Naive thymus-derived CD4-positive, alpha-beta T cell (primary cell): ENCODE measurements around the gene DNAH2. TPM values are rescaled to one million over a fixed set of nuclear protein-coding genes. Genes with fewer than 3 reads are reported as not detected.

Source experiments
- ATAC-seq: fragments of 150-1000 bp; cut with Tn5 transposase; 2 replicates; pipeline ENCODE4 v1.10.0; 2021; ENCODE audit warnings: mild to moderate bottlenecking, moderate library complexity
- CTCF ChIA-PET: fragments of 350-600 bp; sonication (Branson Sonifier 250); formaldehyde crosslinking; loops from one replicate; lab custom pipeline; 2021; ENCODE audit warnings: antibody characterized with exemption; lab: Charles Lee
- POLR2A ChIA-PET: fragments of 350-600 bp; sonication (Branson Sonifier 250); formaldehyde crosslinking; loops from one replicate; lab custom pipeline; 2021; ENCODE audit warnings: antibody characterized with exemption, inconsistent platforms; lab: Charles Lee
- DNase-seq, 9 donors: peaks; one replicate each; pipeline versions ENCODE4 v3.0.0 to v3.0.0-alpha.2; 2020 to 2022; ENCODE audit warnings: mixed read lengths in 1 of 9
- H3K27ac ChIP-seq: one replicate; pipeline ENCODE4 v1.7.0; 2013; ENCODE audit warnings: mild to moderate bottlenecking, low read depth, low read length, moderate library complexity
- H3K27me3 ChIP-seq, 2 donors: one replicate each; pipeline ENCODE4 v1.7.0; 2013; ENCODE audit warnings: low read length in 2 of 2, mild to moderate bottlenecking in 2 of 2, moderate library complexity in 2 of 2; ENCODE audit not compliant: control insufficient read depth in 2 of 2, insufficient read depth in 2 of 2
- H3K36me3 ChIP-seq, 3 experiments: 1 replicate in 2 of 3; 2 replicates in 1 of 3; pipeline ENCODE4 v1.7.0; 2013; ENCODE audit warnings: low read length in 3 of 3, mild to moderate bottlenecking in 3 of 3, moderate library complexity in 1 of 3; ENCODE audit not compliant: insufficient read depth in 3 of 3, control insufficient read depth in 2 of 3
- H3K4me1 ChIP-seq, 2 donors: one replicate each; pipeline ENCODE4 v1.7.0; 2013; ENCODE audit warnings: low read length in 2 of 2, mild to moderate bottlenecking in 2 of 2, moderate library complexity in 1 of 2; ENCODE audit not compliant: control insufficient read depth in 2 of 2, insufficient read depth in 2 of 2
- H3K4me3 ChIP-seq: 2 replicates; pipeline ENCODE4 v1.7.0; 2013; ENCODE audit warnings: mild to moderate bottlenecking, low read length
- H3K9me3 ChIP-seq, 3 experiments: 1 replicate in 2 of 3; 2 replicates in 1 of 3; pipeline ENCODE4 v1.7.0; 2013; ENCODE audit warnings: low read length in 3 of 3; ENCODE audit not compliant: control insufficient read depth in 2 of 3
- H3K27ac Mint-ChIP-seq, 9 donors: one replicate each; pipeline ENCODE4 v1.8.0; 2020 to 2022; ENCODE audit warnings: mixed read lengths in 9 of 9, mild to moderate bottlenecking in 8 of 9, moderate library complexity in 5 of 9, inconsistent platforms in 2 of 9
- H3K27me3 Mint-ChIP-seq, 5 donors: one replicate each; pipeline ENCODE4 v1.8.0; 2021 to 2022; ENCODE audit warnings: mixed read lengths in 5 of 5, mild to moderate bottlenecking in 1 of 5
- H3K36me3 Mint-ChIP-seq, 5 donors: one replicate each; pipeline ENCODE4 v1.8.0; 2020 to 2022; ENCODE audit warnings: mixed read lengths in 5 of 5, mild to moderate bottlenecking in 3 of 5, inconsistent platforms in 1 of 5
- H3K4me1 Mint-ChIP-seq, 7 donors: one replicate each; pipeline ENCODE4 v1.8.0; 2020 to 2022; ENCODE audit warnings: mixed read lengths in 7 of 7, mild to moderate bottlenecking in 3 of 7, inconsistent platforms in 1 of 7
- H3K4me3 Mint-ChIP-seq, 10 donors: one replicate each; pipeline ENCODE4 v1.8.0; 2020 to 2022; ENCODE audit warnings: mild to moderate bottlenecking in 10 of 10, mixed read lengths in 10 of 10, moderate library complexity in 6 of 10, inconsistent platforms in 2 of 10
- H3K9me3 Mint-ChIP-seq, 11 donors: one replicate each; pipeline ENCODE4 v1.8.0; 2020 to 2022; ENCODE audit warnings: mixed read lengths in 11 of 11, mild to moderate bottlenecking in 4 of 11, inconsistent platforms in 1 of 11, moderate library complexity in 1 of 11
- intact Hi-C, 2 donors: fragments of 100-400 bp; cut with micrococcal nuclease; formaldehyde crosslinking; loops; one replicate each; pipeline ENCODE4 v1.15.1; 2023
- polyA plus RNA-seq, 2 donors: library from polyadenylated mRNA; unstranded; fragments of 300-500 nt; fragmentation: Illumina TruSeq; gene quantifications; one replicate each; pipeline ENCODE4 v1.2.3, GENCODE V29; 2021
- total RNA-seq, 6 experiments: library from RNA in 5 of 6; stranded (reverse) in 5 of 6; gene quantifications; 1 replicate in 5 of 6; 2 replicates in 1 of 6; pipeline ENCODE4 v1.2.3 and lab custom pipeline; 2021 to 2026

Gene DNAH2
- total and polyA plus RNA-seq, 7 experiments from 2014 or later = 0.03 TPM; not detected in 6

DNA sequence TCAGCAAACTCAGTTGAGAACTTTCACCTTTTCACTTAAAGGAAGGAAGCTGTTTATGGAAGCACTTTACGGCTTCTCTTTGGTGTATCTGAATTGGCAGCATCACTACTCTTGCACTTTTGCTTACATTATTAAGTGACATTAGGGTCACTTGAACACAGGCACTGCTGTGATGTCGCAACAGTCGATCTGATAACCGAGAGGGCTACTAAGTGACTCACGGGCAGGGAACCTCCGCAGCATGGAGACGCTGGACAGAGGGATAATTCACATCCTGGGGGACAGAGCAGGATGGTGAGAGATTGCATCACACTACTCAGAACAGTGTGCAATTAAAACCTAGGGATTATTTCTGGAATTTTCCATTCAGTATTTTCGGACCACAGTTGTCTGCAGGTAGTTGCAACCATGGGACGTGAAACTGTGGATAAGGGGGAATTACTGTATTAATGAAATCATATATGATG is 56.5 kb downstream of the DNAH2 start:
- H3K27ac ChIP-seq = no peak overlapping the region
- no peak overlapping the region for H3K4me3 ChIP-seq
- Mint-ChIP-seq H3K4me3 (no peak overlapping the region), H3K27me3 (peaks cover 17 to 39% (median 23%) of the 10 kb centered on the region in 5 donors), H3K4me1 (peaks cover 0 to 5% (median 0%) of the 10 kb centered on the region in 7 donors), H3K9me3 (no peaks in the 10 kb centered on the region), H3K27ac (no peak overlapping the region), H3K36me3 (no peaks in the 10 kb centered on the region)
- H3K9me3 ChIP-seq = no peaks in the 10 kb centered on the region
- ChIA-PET CTCF (no interaction called here), POLR2A (no interaction called here)
- intact Hi-C loops = no loop called here
- H3K4me1 ChIP-seq = no peaks in the 10 kb centered on the region
- ATAC-seq (no peak), DNase-seq (no peak)
- no peaks in the 10 kb centered on the region for H3K27me3 ChIP-seq
- no peaks in the 10 kb centered on the region for H3K36me3 ChIP-seq

DNA sequence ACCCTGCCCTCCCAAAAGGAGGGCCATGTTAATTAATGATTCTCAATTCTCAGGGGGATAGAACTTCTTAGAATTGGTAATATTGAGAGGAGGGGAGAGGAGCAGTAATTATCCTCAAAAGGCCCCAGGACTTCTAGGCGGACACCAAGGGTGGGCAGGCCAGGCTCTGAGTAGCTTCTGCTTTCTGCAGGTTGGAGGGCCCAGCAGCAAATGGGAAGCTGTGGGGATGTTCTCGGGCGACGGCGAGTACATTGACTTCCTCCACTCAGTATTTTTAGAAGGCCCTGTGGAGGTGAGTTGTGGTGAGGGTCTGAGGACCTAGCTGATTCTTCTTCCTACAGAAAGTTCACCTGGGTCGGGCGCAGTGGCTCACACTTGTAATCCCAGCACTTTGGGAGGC is 57.5 kb downstream of the DNAH2 start:
- no peak overlapping the region for H3K27ac Mint-ChIP-seq
- Histone ChIP-seq H3K27me3 (peaks cover 0 to 3% of the 10 kb centered on the region in 2 donors), H3K9me3 (no peaks in the 10 kb centered on the region), H3K4me3 (no peak overlapping the region), H3K4me1 (no peaks in the 10 kb centered on the region), H3K27ac (no peak overlapping the region), H3K36me3 (no peaks in the 10 kb centered on the region)
- ATAC-seq (no peak), DNase-seq (no peak)
- intact Hi-C loops = no loop called here
- POLR2A ChIA-PET = no interaction called here
- H3K27me3 Mint-ChIP-seq = peaks cover 17 to 39% (median 23%) of the 10 kb centered on the region in 5 donors
- H3K36me3 Mint-ChIP-seq = no peaks in the 10 kb centered on the region
- H3K9me3 Mint-ChIP-seq = no peaks in the 10 kb centered on the region
- peaks cover 0 to 5% (median 0%) of the 10 kb centered on the region in 7 donors for H3K4me1 Mint-ChIP-seq
- H3K4me3 Mint-ChIP-seq = no peak overlapping the region
- CTCF ChIA-PET = no interaction called here

DNA sequence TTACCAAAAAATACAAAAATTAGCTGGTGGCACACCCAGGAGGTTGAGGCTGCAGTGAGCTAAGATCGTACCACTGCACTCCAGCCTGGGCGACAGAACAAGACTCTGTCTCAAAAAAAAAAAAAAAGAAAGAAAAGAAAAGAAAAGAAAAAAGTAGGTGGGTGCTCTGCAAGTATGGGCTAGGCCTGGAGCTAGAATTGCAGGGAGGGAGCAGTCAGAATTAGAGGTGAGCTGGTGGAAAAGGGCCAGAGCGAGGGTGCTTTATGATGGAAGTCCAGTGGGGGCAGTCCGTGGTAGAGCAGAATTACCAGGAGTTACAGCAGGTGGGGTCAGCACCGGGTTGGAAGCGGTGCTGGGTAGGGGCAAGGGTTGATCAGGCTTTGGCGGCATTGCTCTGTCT is 59.5 kb downstream of the DNAH2 start:
- Histone ChIP-seq H3K9me3 (no peaks in the 10 kb centered on the region), H3K4me3 (no peak overlapping the region), H3K27ac (no peak overlapping the region), H3K27me3 (peaks cover 0 to 3% of the 10 kb centered on the region in 2 donors), H3K4me1 (no peaks in the 10 kb centered on the region), H3K36me3 (no peaks in the 10 kb centered on the region)
- H3K9me3 Mint-ChIP-seq = no peaks in the 10 kb centered on the region
- ChIA-PET CTCF (no interaction called here), POLR2A (no interaction called here)
- H3K36me3 Mint-ChIP-seq = no peaks in the 10 kb centered on the region
- H3K27ac Mint-ChIP-seq = no peak overlapping the region
- peaks cover 14 to 28% (median 20%) of the 10 kb centered on the region in 5 donors for H3K27me3 Mint-ChIP-seq
- H3K4me3 Mint-ChIP-seq = no peak overlapping the region
- intact Hi-C loops = no loop called here
- H3K4me1 Mint-ChIP-seq = no peaks in the 10 kb centered on the region
- ATAC-seq (no peak), DNase-seq (no peak)

DNA sequence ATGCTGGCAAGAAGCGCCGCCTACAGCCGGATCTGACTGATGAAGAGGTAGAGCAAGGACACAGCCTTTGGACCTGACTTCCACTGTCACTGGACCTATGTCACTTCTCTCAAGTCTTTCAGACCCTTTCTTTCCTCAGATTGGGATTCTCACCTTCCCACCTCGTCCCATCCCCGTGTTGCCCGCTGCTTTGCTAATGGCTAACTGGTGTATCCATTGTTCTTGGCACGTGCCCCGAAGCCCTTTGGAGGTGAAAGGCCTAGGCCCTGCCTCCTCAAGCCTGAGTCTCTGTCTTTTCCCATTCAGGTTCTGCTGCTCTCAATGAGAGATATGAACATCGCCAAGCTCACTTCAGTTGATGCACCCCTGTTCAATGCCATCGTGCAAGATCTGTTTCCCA is 63.2 kb downstream of the DNAH2 start:
- intact Hi-C loops = no loop called here
- Mint-ChIP-seq H3K9me3 (no peaks in the 10 kb centered on the region), H3K4me3 (no peak overlapping the region), H3K36me3 (no peaks in the 10 kb centered on the region), H3K27me3 (peaks cover 0 to 14% (median 6%) of the 10 kb centered on the region in 5 donors), H3K4me1 (no peaks in the 10 kb centered on the region), H3K27ac (no peak overlapping the region)
- Histone ChIP-seq H3K36me3 (no peaks in the 10 kb centered on the region), H3K4me1 (no peaks in the 10 kb centered on the region), H3K4me3 (no peak overlapping the region), H3K27me3 (peaks cover 0 to 3% of the 10 kb centered on the region in 2 donors), H3K27ac (no peak overlapping the region), H3K9me3 (no peaks in the 10 kb centered on the region)
- DNase-seq (no peak), ATAC-seq (no peak)
- POLR2A ChIA-PET = no interaction called here
- CTCF ChIA-PET = no interaction called here

DNA sequence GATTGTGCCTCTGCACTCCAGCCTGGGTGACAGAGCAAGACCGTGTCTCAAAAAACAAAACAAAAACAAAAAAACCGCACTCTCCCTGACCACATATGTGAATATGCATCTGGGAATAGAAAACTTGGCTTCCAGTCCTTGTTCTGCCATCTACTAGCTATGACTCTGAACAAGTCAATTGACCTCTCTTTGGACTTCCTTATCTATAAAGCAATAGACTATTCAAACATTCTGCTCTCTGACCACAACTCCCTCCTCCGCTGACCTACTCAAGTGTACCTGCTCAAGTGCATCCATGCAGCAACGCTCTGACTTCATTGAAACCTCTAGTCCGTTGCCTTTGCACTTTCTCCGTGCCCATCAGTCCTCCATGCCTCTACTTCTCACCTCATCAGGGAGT is 63.9 kb downstream of the DNAH2 start:
- ChIA-PET CTCF (interaction anchor here (1.0 kb wide), 1 partner anchor 208 kb away, joined by 3 read pairs; no protein-coding TSS in a partner anchor), POLR2A (no interaction called here)
- Mint-ChIP-seq H3K27me3 (peaks cover 0 to 7% (median 5%) of the 10 kb centered on the region in 5 donors), H3K4me1 (no peaks in the 10 kb centered on the region), H3K4me3 (no peak overlapping the region), H3K9me3 (no peaks in the 10 kb centered on the region), H3K27ac (no peak overlapping the region), H3K36me3 (no peaks in the 10 kb centered on the region)
- H3K4me1 ChIP-seq = no peaks in the 10 kb centered on the region
- no peak overlapping the region for H3K4me3 ChIP-seq
- peaks cover 0 to 3% of the 10 kb centered on the region in 2 donors for H3K27me3 ChIP-seq
- H3K9me3 ChIP-seq = no peaks in the 10 kb centered on the region
- intact Hi-C loops = no loop called here
- no peaks in the 10 kb centered on the region for H3K36me3 ChIP-seq
- no peak overlapping the region for H3K27ac ChIP-seq
- DNase-seq = no peak
- ATAC-seq = no peak

DNA sequence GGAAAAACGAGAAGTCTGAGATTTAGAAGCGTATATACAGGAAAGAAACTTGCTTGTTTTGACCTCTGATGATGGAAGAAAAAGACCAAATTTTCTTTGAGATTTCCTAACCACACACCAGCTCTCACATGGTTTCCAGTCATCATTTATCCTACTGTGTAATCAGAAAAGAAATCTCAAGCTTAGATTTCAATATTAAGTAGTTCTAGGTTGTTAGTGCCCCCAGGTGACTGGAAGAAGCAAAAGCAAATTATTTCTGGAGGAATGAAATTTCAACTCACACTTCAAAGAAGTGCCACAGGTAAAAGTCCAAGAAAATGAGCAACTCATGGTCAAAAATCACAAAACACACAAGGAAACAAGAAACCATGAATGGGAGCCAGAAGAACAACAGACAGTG is 64.7 kb downstream of the DNAH2 start:
- H3K4me1 Mint-ChIP-seq = no peaks in the 10 kb centered on the region
- H3K4me3 ChIP-seq = no peak overlapping the region
- ChIA-PET POLR2A (interaction anchor here (0.6 kb wide), 1 partner anchor 113 kb away, joined by 3 read pairs; no protein-coding TSS in a partner anchor), CTCF (interaction anchor here (1.0 kb wide), 1 partner anchor 208 kb away, joined by 3 read pairs; no protein-coding TSS in a partner anchor)
- H3K27ac Mint-ChIP-seq = no peak overlapping the region
- intact Hi-C loops = no loop called here
- ATAC-seq (no peak), DNase-seq (no peak)
- H3K4me3 Mint-ChIP-seq = no peak overlapping the region
- H3K9me3 ChIP-seq = no peaks in the 10 kb centered on the region
- H3K27me3 ChIP-seq = peaks cover 0 to 3% of the 10 kb centered on the region in 2 donors
- H3K36me3 ChIP-seq = no peaks in the 10 kb centered on the region
- H3K4me1 ChIP-seq = no peaks in the 10 kb centered on the region
- H3K27ac ChIP-seq = no peak overlapping the region
- no peaks in the 10 kb centered on the region for H3K36me3 Mint-ChIP-seq
- no peaks in the 10 kb centered on the region for H3K9me3 Mint-ChIP-seq
- peaks cover 0 to 5% (median 4%) of the 10 kb centered on the region in 5 donors for H3K27me3 Mint-ChIP-seq

DNA sequence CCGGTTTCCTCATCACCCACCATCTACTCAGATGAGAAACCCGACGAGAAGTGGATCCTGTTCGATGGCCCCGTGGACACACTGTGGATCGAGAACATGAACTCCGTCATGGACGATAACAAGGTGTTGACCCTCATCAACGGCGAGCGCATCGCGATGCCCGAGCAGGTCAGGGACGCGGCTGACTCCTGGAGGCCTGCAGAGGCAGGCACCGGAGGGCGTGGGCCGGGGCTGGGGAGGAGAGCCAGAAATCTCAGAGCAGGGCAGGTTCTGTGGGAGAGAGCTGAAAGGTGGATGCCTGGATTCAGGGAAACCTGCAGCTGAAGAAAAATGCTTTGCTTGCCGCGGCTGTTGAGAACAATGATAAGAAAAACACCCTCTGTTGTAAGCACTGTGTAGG is 69.3 kb downstream of the DNAH2 start:
- Histone ChIP-seq H3K9me3 (no peaks in the 10 kb centered on the region), H3K36me3 (no peaks in the 10 kb centered on the region), H3K27ac (no peak overlapping the region), H3K4me1 (no peaks in the 10 kb centered on the region), H3K4me3 (no peak overlapping the region), H3K27me3 (no peaks in the 10 kb centered on the region)
- ChIA-PET POLR2A (no interaction called here), CTCF (no interaction called here)
- Mint-ChIP-seq H3K9me3 (no peaks in the 10 kb centered on the region), H3K27ac (no peak overlapping the region), H3K4me3 (no peak overlapping the region), H3K36me3 (no peaks in the 10 kb centered on the region), H3K4me1 (no peaks in the 10 kb centered on the region), H3K27me3 (peaks cover 0 to 5% (median 2%) of the 10 kb centered on the region in 5 donors)
- no peak for ATAC-seq
- DNase-seq = no peak
- intact Hi-C loops = no loop called here
